Measurements from ENCODE around the gene ATM.

The ATM gene

DNA sequence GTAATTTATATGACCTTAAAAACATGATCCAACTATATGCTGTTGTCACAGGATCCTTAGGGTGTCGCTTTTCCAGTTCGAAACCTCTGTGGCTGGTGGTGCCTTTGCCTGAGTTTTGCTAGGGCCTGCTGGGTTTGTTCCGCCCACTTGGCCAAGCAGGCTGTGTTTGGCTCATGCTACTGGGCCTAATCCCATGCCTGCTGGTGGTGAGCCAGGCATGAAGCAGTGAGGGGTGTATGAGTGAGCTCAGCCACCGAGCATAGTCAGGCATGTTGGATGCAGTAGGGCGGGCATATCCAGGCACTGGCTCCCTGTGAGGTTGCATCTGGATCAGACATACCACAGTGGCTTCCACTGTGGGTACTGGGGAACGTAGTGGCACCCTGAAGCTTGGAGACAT lies 16.7 kb upstream of the ATM start:
- Histone ChIP-seq H3K9ac (ENCODE audit: low read length) (no peak overlapping the region), H3K4me1 (ENCODE audit: control insufficient read depth, insufficient read depth, low read length) (no peaks in the 10 kb centered on the region), H3K4me3 (ENCODE audit: low read length) (no peak overlapping the region), H3K27me3 (ENCODE audit: control insufficient read depth, insufficient read depth, low read length) (no peaks in the 10 kb centered on the region), H3K36me3 (ENCODE audit: control insufficient read depth, insufficient read depth, low read length) (no peaks in the 10 kb centered on the region), H3K9me3 (ENCODE audit: control insufficient read depth, low read length) (no peaks in the 10 kb centered on the region)

- no peaks in the 10 kb centered on the region for H3K9me3 ChIP-seq (ENCODE audit: control insufficient read depth, low read length)
- no peak overlapping the region for H3K4me3 ChIP-seq (ENCODE audit: low read length)
- no peaks in the 10 kb centered on the region for H3K36me3 ChIP-seq (ENCODE audit: control insufficient read depth, insufficient read depth, low read length)
- H3K27me3 ChIP-seq (ENCODE audit: control insufficient read depth, insufficient read depth, low read length), result no peaks in the 10 kb centered on the region
- H3K9ac ChIP-seq (ENCODE audit: low read length), result no peak overlapping the region
- no peaks in the 10 kb centered on the region for H3K4me1 ChIP-seq (ENCODE audit: control insufficient read depth, insufficient read depth, low read length)
These were observed 15.7 kb upstream of the ATM start for GRCh38 chr11:108206969-108207682.

DNA sequence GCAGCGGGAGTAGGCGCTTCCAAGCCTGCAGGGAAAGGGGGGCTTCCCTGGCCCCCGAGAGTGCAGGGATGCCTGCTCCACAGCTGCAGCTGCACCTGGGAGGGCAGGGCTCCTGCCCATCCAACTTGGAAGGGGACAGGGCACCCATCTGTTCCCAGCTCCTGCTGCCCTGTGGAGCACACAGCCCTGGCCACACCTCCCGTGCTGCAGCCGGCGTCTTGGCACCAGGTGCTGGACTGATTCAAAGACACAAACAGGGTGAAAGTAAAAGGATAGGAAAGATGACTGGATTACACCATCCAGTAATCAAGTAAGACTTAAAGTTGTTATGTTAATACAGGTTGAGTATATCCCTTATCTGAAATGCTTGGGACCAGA lies 15.2 kb upstream of the ATM start:
- Histone ChIP-seq H3K4me3 (ENCODE audit: low read length) (no peak overlapping the region), H3K4me1 (ENCODE audit: control insufficient read depth, insufficient read depth, low read length) (no peaks in the 10 kb centered on the region), H3K27me3 (ENCODE audit: control insufficient read depth, insufficient read depth, low read length) (no peaks in the 10 kb centered on the region), H3K9me3 (ENCODE audit: control insufficient read depth, low read length) (no peaks in the 10 kb centered on the region), H3K36me3 (ENCODE audit: control insufficient read depth, insufficient read depth, low read length) (no peaks in the 10 kb centered on the region), H3K9ac (ENCODE audit: low read length) (no peak overlapping the region)

- no peak overlapping the region for H3K9ac ChIP-seq (ENCODE audit: low read length)
- no peaks in the 10 kb centered on the region for H3K9me3 ChIP-seq (ENCODE audit: control insufficient read depth, low read length)
- no peaks in the 10 kb centered on the region for H3K4me1 ChIP-seq (ENCODE audit: control insufficient read depth, insufficient read depth, low read length)
- H3K36me3 ChIP-seq (ENCODE audit: control insufficient read depth, insufficient read depth, low read length), result no peaks in the 10 kb centered on the region
- no peaks in the 10 kb centered on the region for H3K27me3 ChIP-seq (ENCODE audit: control insufficient read depth, insufficient read depth, low read length)
- no peak overlapping the region for H3K4me3 ChIP-seq (ENCODE audit: low read length)
These were observed 12.4 kb upstream of the ATM start for GRCh38 chr11:108210441-108210840.

DNA sequence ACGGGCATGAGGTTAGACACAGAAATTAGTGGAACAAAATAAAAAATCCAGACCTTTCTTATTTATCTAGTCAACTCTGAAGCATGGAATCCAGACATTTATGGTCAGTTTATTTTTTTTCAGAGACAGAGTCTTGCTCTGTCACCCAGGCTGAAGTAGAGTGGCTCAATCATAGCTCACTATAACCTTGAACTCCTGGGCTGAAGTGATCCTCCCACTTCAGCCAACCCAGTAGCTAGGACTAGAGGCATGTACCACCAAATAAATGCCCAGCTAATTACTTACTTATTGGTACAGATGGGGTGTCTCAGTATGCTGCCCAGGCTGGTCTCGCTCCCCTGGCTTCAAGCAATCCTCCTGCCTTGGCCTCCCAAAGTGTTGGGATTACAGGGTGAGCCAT lies 9.1 kb upstream of the ATM start:
- no peaks in the 10 kb centered on the region for H3K27me3 ChIP-seq (ENCODE audit: control insufficient read depth, insufficient read depth, low read length)
- no peaks in the 10 kb centered on the region for H3K9me3 ChIP-seq (ENCODE audit: control insufficient read depth, low read length)
- H3K4me1 ChIP-seq (ENCODE audit: control insufficient read depth, insufficient read depth, low read length), result no peaks in the 10 kb centered on the region
- H3K4me3 ChIP-seq (ENCODE audit: low read length), result no peak overlapping the region
- H3K36me3 ChIP-seq (ENCODE audit: control insufficient read depth, insufficient read depth, low read length), result no peaks in the 10 kb centered on the region
- H3K9ac ChIP-seq (ENCODE audit: low read length), result no peak overlapping the region

GRCh38 chr11:108216988-108217387 lies 5.9 kb upstream of the ATM start:
- H3K36me3 ChIP-seq (ENCODE audit: control insufficient read depth, insufficient read depth, low read length), result no peaks in the 10 kb centered on the region
- H3K4me3 ChIP-seq (ENCODE audit: low read length), result no peak overlapping the region
- peaks cover 7% of the 10 kb centered on the region for H3K4me1 ChIP-seq (ENCODE audit: control insufficient read depth, insufficient read depth, low read length)
- no peaks in the 10 kb centered on the region for H3K9me3 ChIP-seq (ENCODE audit: control insufficient read depth, low read length)
- H3K9ac ChIP-seq (ENCODE audit: low read length), result no peak overlapping the region
- no peaks in the 10 kb centered on the region for H3K27me3 ChIP-seq (ENCODE audit: control insufficient read depth, insufficient read depth, low read length)

GRCh38 chr11:108218455-108218854 lies 4.4 kb upstream of the ATM start:
- no peaks in the 10 kb centered on the region for H3K36me3 ChIP-seq (ENCODE audit: control insufficient read depth, insufficient read depth, low read length)
- H3K9ac ChIP-seq (ENCODE audit: low read length), result no peak overlapping the region
- H3K4me3 ChIP-seq (ENCODE audit: low read length), result no peak overlapping the region
- no peaks in the 10 kb centered on the region for H3K27me3 ChIP-seq (ENCODE audit: control insufficient read depth, insufficient read depth, low read length)
- H3K4me1 ChIP-seq (ENCODE audit: control insufficient read depth, insufficient read depth, low read length), result peaks cover 7% of the 10 kb centered on the region
- no peaks in the 10 kb centered on the region for H3K9me3 ChIP-seq (ENCODE audit: control insufficient read depth, low read length)

GRCh38 chr11:108218912-108219783 lies 3.7 kb upstream of the ATM start:
- no peak overlapping the region for H3K9ac ChIP-seq (ENCODE audit: low read length)
- no peaks in the 10 kb centered on the region for H3K27me3 ChIP-seq (ENCODE audit: control insufficient read depth, insufficient read depth, low read length)
- H3K36me3 ChIP-seq (ENCODE audit: control insufficient read depth, insufficient read depth, low read length), result no peaks in the 10 kb centered on the region
- H3K9me3 ChIP-seq (ENCODE audit: control insufficient read depth, low read length), result no peaks in the 10 kb centered on the region
- H3K4me1 ChIP-seq (ENCODE audit: control insufficient read depth, insufficient read depth, low read length), result peaks cover 14% of the 10 kb centered on the region
- H3K4me3 ChIP-seq (ENCODE audit: low read length), result no peak overlapping the region

DNA sequence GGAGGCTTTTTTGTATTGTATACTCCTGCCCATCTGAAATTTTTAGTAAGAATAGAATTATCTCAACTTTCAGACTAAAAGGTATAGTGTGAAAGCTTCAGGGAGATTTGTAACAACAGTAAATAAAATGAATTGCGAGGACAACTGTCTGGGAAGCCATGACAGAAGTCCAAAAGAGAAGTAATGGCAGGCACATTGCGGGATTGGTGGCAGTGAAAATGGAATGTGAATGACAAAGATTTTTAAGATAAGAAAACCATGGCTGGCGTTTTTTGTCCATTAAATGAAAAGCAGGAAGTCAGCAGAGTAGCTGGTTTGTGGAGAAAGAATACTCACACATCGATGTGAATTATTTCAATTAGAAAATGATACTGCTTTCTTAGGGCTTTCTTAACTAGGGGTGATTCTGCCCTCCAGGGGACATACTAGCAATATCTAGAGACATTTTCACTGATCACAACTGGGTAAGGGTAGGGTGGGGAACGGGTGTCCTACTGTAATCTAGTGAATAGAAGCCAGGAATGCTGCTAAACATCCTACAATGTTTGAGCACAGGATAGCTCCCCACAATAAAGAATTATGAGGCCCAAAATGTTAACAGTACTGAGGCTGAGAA lies 2.0 kb upstream of the ATM start:
- no peaks in the 10 kb centered on the region for H3K27me3 ChIP-seq (ENCODE audit: control insufficient read depth, insufficient read depth, low read length)
- H3K9ac ChIP-seq (ENCODE audit: low read length), result peak overlapping the region; percentile 91
- H3K9me3 ChIP-seq (ENCODE audit: control insufficient read depth, low read length), result no peaks in the 10 kb centered on the region
- peak overlapping the region; percentile 73 for H3K4me3 ChIP-seq (ENCODE audit: low read length)
- no peaks in the 10 kb centered on the region for H3K36me3 ChIP-seq (ENCODE audit: control insufficient read depth, insufficient read depth, low read length)
- H3K4me1 ChIP-seq (ENCODE audit: control insufficient read depth, insufficient read depth, low read length), result peaks cover 15% of the 10 kb centered on the region

DNA sequence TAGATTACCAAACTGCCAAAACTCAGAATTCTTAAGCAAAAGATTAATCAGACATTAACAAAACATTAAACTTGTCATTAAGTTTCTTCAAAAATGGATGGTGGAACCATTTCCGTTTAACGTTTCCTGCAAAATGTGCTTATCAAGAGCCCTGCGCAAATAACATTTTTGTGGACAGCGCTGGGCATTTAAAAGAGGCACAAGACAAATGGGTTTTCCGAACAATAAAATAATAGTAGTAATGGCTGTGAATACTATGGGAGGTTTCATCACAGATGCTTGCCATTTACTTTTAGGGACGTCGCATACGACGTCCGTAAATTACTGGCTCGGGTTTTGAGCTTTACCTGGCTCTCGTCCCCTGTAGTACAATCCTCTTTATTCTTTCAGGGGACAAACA lies 1.5 kb upstream of the ATM start:
- Histone ChIP-seq H3K36me3 (ENCODE audit: control insufficient read depth, insufficient read depth, low read length) (no peaks in the 10 kb centered on the region), H3K27me3 (ENCODE audit: control insufficient read depth, insufficient read depth, low read length) (no peaks in the 10 kb centered on the region), H3K4me3 (ENCODE audit: low read length) (peak overlapping the region; percentile 73), H3K9ac (ENCODE audit: low read length) (peak overlapping the region; percentile 91), H3K4me1 (ENCODE audit: control insufficient read depth, insufficient read depth, low read length) (peaks cover 15% of the 10 kb centered on the region), H3K9me3 (ENCODE audit: control insufficient read depth, low read length) (no peaks in the 10 kb centered on the region)

GRCh38 chr11:108221911-108222573 lies 825 bp upstream of the ATM start:
- peak overlapping the region; percentile 73 for H3K4me3 ChIP-seq (ENCODE audit: low read length)
- H3K27me3 ChIP-seq (ENCODE audit: control insufficient read depth, insufficient read depth, low read length), result no peaks in the 10 kb centered on the region
- H3K9me3 ChIP-seq (ENCODE audit: control insufficient read depth, low read length), result no peaks in the 10 kb centered on the region
- H3K9ac ChIP-seq (ENCODE audit: low read length), result peak overlapping the region; percentile 91
- H3K4me1 ChIP-seq (ENCODE audit: control insufficient read depth, insufficient read depth, low read length), result peaks cover 15% of the 10 kb centered on the region
- no peaks in the 10 kb centered on the region for H3K36me3 ChIP-seq (ENCODE audit: control insufficient read depth, insufficient read depth, low read length)
